Measurements from ENCODE around the gene RORB. TPM values are rescaled to one million over a fixed set of nuclear protein-coding genes. Genes with fewer than 3 reads are reported as not detected.

RORB gene
- total RNA-seq, 1 experiment from 2014 or later: 0.08 TPM

DNA sequence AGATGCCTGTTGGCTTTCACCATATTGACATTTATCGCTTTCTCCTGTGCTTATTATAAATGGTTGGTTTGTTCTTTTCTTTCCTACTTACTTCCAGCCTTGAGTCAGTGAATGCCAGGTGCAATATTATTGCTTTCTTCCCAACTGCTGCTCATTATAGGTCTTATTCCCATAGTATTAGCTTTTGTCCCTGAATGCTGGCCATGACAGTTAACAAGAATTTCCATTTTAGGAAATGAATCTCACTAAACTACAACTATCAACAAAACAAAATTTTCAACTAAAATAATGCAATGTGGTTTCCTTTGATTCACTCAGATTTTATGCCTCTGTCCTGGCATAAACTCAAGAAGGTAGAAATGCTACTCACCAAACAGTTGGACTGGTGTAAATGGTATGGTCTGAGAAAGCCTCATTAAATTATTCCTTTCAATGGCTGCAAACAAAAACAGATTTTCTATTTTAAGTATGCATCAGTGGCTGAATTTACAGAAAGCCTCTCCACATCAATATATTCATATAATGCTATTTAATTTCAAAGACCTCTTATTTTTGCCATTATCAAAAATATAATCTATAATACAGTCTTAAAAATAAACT is 245.2 kb downstream of the RORB start:
- no peak for ATAC-seq
- H3K4me1 ChIP-seq (ENCODE audit: control insufficient read depth, insufficient read depth, low read length): no peaks in the 10 kb centered on the region
- intact Hi-C loops (cut with micrococcal nuclease; ENCODE audit: unreplicated experiment) (loop anchor here (5.0 kb wide), 2 partner anchors 165 to 1060 kb away; no protein-coding TSS in a partner anchor), in situ Hi-C loops (cut with HindIII; ENCODE audit: low pct_unique_long_range_greater_than_20kb, low sequenced_read_pairs) (no loop called here)
- TF ChIP-seq TCF7L2 (IDR thresholded peaks at IDR 0.05; ENCODE audit: low read depth, low read length) (no peak), SIN3A (IDR thresholded peaks at IDR 0.05; ENCODE audit: borderline replicate concordance, insufficient read depth, low read depth, low read length) (no peak), POLR2AphosphoS5 (IDR thresholded peaks at IDR 0.05; ENCODE audit: low read depth, low read length) (no peak)
- TF ChIP-seq, protein P1, sequence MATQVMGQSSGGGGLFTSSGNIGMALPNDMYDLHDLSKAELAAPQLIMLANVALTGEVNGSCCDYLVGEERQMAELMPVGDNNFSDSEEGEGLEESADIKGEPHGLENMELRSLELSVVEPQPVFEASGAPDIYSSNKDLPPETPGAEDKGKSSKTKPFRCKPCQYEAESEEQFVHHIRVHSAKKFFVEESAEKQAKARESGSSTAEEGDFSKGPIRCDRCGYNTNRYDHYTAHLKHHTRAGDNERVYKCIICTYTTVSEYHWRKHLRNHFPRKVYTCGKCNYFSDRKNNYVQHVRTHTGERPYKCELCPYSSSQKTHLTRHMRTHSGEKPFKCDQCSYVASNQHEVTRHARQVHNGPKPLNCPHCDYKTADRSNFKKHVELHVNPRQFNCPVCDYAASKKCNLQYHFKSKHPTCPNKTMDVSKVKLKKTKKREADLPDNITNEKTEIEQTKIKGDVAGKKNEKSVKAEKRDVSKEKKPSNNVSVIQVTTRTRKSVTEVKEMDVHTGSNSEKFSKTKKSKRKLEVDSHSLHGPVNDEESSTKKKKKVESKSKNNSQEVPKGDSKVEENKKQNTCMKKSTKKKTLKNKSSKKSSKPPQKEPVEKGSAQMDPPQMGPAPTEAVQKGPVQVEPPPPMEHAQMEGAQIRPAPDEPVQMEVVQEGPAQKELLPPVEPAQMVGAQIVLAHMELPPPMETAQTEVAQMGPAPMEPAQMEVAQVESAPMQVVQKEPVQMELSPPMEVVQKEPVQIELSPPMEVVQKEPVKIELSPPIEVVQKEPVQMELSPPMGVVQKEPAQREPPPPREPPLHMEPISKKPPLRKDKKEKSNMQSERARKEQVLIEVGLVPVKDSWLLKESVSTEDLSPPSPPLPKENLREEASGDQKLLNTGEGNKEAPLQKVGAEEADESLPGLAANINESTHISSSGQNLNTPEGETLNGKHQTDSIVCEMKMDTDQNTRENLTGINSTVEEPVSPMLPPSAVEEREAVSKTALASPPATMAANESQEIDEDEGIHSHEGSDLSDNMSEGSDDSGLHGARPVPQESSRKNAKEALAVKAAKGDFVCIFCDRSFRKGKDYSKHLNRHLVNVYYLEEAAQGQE (IDR thresholded peaks at IDR 0.05; ENCODE audit: insufficient read depth in 1 of 2, low read depth in 2 of 2, low read length in 1 of 2): no peak
- TF ChIP-seq, protein P2, sequence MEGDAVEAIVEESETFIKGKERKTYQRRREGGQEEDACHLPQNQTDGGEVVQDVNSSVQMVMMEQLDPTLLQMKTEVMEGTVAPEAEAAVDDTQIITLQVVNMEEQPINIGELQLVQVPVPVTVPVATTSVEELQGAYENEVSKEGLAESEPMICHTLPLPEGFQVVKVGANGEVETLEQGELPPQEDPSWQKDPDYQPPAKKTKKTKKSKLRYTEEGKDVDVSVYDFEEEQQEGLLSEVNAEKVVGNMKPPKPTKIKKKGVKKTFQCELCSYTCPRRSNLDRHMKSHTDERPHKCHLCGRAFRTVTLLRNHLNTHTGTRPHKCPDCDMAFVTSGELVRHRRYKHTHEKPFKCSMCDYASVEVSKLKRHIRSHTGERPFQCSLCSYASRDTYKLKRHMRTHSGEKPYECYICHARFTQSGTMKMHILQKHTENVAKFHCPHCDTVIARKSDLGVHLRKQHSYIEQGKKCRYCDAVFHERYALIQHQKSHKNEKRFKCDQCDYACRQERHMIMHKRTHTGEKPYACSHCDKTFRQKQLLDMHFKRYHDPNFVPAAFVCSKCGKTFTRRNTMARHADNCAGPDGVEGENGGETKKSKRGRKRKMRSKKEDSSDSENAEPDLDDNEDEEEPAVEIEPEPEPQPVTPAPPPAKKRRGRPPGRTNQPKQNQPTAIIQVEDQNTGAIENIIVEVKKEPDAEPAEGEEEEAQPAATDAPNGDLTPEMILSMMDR (IDR thresholded peaks at IDR 0.05): no peak
- H3K9me3 ChIP-seq (ENCODE audit: control insufficient read depth, insufficient read depth, low read depth, low read length): no peaks in the 10 kb centered on the region
- ChIA-PET CTCF (no interaction called here), POLR2A (no interaction called here)
- DNase-seq (ENCODE audit: low read depth, low spot score): no peak
- no peak overlapping the region for H3K27ac ChIP-seq (ENCODE audit: low read length)
- no peaks in the 10 kb centered on the region for H3K36me3 ChIP-seq (ENCODE audit: control insufficient read depth, insufficient read depth, low read length)
- H3K4me3 ChIP-seq (ENCODE audit: low read depth in 2 of 2, low read length in 2 of 2): no peak overlapping the region
- no peaks in the 10 kb centered on the region; the same call in 1 of the 2 replicates for H3K27me3 ChIP-seq (ENCODE audit: control insufficient read depth, insufficient read depth, low read length)
- no TSS peak for BruUV-seq (replicated peaks)

Data from Panc1 (cell line).